Transverse colon (tissue), 4 donors: ENCODE measurements around the gene ZNF665.

Experiments
- CTCF ChIP-seq, 5 experiments: fragments of 200-600 bp in 3 of 5; fragments of 450-650 bp in 2 of 5; sonication (generic) in 3 of 5; IDR thresholded peaks; 1 replicate in 2 of 5; 2 replicates in 3 of 5; pipeline ENCODE4 v1.5.1; 2016 to 2017; ENCODE audit warnings: antibody characterized with exemption in 5 of 5, inconsistent platforms in 3 of 5, mild to moderate bottlenecking in 2 of 5, moderate library complexity in 1 of 5
- POLR2A ChIP-seq: fragments of 450-650 bp; IDR thresholded peaks from one replicate; pipeline ENCODE4 v1.6.1; 2016; ENCODE audit warnings: antibody characterized with exemption, mild to moderate bottlenecking, moderate library complexity
- POLR2AphosphoS5 ChIP-seq, 3 donors: sonication (generic); formaldehyde crosslinking; IDR thresholded peaks; one replicate each; pipeline ENCODE4 v1.6.1; 2016; ENCODE audit warnings: antibody characterized with exemption in 3 of 3

- TF ChIP-seq CTCF (IDR thresholded peaks at IDR 0.05) (no peak), POLR2A (no peak), POLR2AphosphoS5 (IDR thresholded peaks at IDR 0.05) (no peak)
These were observed 35.0 kb downstream of the ZNF665 start for GRCh38 chr19:53158119-53158656.
